Prostate gland (tissue), 2 donors: ENCODE measurements around the gene MTPN. TPM values are rescaled to one million over a fixed set of nuclear protein-coding genes. Genes with fewer than 3 reads are reported as not detected.

Source experiments
- DNase-seq: peaks from one replicate; pipeline ENCODE4 v3.0.0-alpha.2; 2019; ENCODE audit warnings: low spot score
- H3K27ac ChIP-seq, 2 donors: fragments of 200-600 bp; sonication (generic); 2 replicates each; pipeline ENCODE4 v1.5.1; 2017 to 2019
- H3K27me3 ChIP-seq: fragments of 200-600 bp; sonication (generic); replicated peaks from 2 replicates; pipeline ENCODE4 v1.5.1; 2019; ENCODE audit not compliant: insufficient read depth
- H3K36me3 ChIP-seq, 2 donors: fragments of 200-600 bp; sonication (generic); 1 replicate in 1 of 2; 2 replicates in 1 of 2; pipeline versions ENCODE4 v1.5.1 to v1.8.1; 2017 to 2019
- H3K4me1 ChIP-seq: fragments of 200-600 bp; sonication (generic); replicated peaks from 2 replicates; pipeline ENCODE4 v1.5.1; 2019
- H3K4me3 ChIP-seq, 2 donors: fragments of 200-600 bp; sonication (generic); 2 replicates each; pipeline ENCODE4 v1.5.1; 2017 to 2019
- H3K9me3 ChIP-seq: fragments of 200-600 bp; sonication (generic); 2 replicates; pipeline ENCODE4 v1.5.1; 2017
- POLR2A ChIP-seq: fragments of 450-650 bp; IDR thresholded peaks from one replicate; pipeline ENCODE4 v1.6.1; 2016; ENCODE audit warnings: antibody characterized with exemption, mild to moderate bottlenecking
- POLR2AphosphoS5 ChIP-seq: sonication (generic); formaldehyde crosslinking; IDR thresholded peaks from one replicate; pipeline ENCODE4 v1.6.1; 2017; ENCODE audit warnings: antibody characterized with exemption
- WGBS: methylation state at CpG from one replicate; pipeline ENCODE4 v1.1.5; 2018; 5-methylcytosine and 5-hydroxymethylcytosine counted together
- intact Hi-C: fragments of 100-400 bp; cut with DNase I; formaldehyde crosslinking; loops from one replicate; pipeline ENCODE4 v1.14.2; 2022
- total RNA-seq, 2 donors: library from RNA; depleted of rRNA; stranded (reverse); fragments of >200 nt; gene quantifications; one replicate each; pipeline ENCODE4 v1.1.0, GENCODE V29; 2016
- TF ChIP-seq, protein P1 (sequence below), 4 experiments: fragments of 200-600 bp in 2 of 4; fragments of 450-650 bp in 2 of 4; sonication (generic) in 2 of 4; IDR thresholded peaks; 1 replicate in 3 of 4; 2 replicates in 1 of 4; pipeline ENCODE4 v1.5.1; 2016 to 2019; ENCODE audit warnings: antibody characterized with exemption in 4 of 4, mild to moderate bottlenecking in 2 of 4, moderate library complexity in 2 of 4

MTPN gene
- total RNA-seq, 2 donors from 2014 or later, result 85.6 to 137 TPM

DNA sequence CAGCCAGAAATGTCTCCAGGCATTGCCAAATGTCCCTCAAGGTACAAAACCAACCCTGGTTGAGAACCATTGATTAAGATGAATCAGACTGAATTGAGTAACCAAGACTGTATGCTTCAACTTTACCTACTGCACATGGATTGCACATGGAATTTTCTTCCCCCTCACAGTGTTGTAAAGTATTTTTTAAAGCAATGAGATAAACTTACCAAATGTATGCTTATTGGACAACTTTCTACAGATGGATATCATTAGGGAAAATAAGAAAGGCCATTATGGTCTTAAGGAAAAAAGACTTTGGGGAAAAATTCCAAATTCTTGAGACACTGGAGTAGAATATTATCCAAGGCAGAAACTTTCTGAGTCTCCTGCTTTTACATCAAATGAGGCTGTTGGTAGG lies 20.9 kb upstream of the MTPN start:
- H3K27ac ChIP-seq, result no peak overlapping the region
- H3K9me3 ChIP-seq, result no peaks in the 10 kb centered on the region
- TF ChIP-seq, protein P1, sequence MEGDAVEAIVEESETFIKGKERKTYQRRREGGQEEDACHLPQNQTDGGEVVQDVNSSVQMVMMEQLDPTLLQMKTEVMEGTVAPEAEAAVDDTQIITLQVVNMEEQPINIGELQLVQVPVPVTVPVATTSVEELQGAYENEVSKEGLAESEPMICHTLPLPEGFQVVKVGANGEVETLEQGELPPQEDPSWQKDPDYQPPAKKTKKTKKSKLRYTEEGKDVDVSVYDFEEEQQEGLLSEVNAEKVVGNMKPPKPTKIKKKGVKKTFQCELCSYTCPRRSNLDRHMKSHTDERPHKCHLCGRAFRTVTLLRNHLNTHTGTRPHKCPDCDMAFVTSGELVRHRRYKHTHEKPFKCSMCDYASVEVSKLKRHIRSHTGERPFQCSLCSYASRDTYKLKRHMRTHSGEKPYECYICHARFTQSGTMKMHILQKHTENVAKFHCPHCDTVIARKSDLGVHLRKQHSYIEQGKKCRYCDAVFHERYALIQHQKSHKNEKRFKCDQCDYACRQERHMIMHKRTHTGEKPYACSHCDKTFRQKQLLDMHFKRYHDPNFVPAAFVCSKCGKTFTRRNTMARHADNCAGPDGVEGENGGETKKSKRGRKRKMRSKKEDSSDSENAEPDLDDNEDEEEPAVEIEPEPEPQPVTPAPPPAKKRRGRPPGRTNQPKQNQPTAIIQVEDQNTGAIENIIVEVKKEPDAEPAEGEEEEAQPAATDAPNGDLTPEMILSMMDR (IDR thresholded peaks at IDR 0.05), result no peak
- TF ChIP-seq POLR2AphosphoS5, result no peak
- no peak for TF ChIP-seq POLR2A
- no peaks in the 10 kb centered on the region for H3K36me3 ChIP-seq
- H3K4me3 ChIP-seq, result no peak overlapping the region
- intact Hi-C loops, result no loop called here
- H3K4me1 ChIP-seq, result no peaks in the 10 kb centered on the region
- no peaks in the 10 kb centered on the region for H3K27me3 ChIP-seq
- no peak for DNase-seq

DNA sequence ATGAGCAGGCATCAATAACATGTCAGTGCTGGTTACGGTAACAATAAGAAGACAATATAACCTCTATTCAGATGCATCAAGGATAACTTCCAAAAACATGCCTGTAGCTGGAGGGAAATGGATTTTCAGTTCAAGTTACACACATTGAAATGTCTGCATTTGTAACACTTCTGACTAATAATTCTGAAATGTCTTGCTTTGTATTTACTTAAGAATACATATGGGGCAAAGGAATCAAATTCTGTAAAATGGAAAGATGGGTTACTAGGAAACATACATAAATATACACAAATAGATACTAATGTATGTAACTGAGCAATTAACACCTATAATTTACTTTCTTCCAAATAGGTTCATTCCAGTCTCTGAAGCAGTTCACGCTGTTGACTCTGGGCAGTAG lies 18.6 kb upstream of the MTPN start:
- Histone ChIP-seq H3K27ac (no peak overlapping the region), H3K4me1 (no peaks in the 10 kb centered on the region), H3K9me3 (no peaks in the 10 kb centered on the region), H3K36me3 (no peaks in the 10 kb centered on the region), H3K27me3 (no peaks in the 10 kb centered on the region), H3K4me3 (no peak overlapping the region)
- 80% methylated on average over 2 of the region's 2 CpGs for WGBS
- no peak for DNase-seq
- intact Hi-C loops, result no loop called here
- TF ChIP-seq POLR2AphosphoS5 (no peak), POLR2A (no peak)
- TF ChIP-seq, protein P1 (IDR thresholded peaks at IDR 0.05), result no peak

DNA sequence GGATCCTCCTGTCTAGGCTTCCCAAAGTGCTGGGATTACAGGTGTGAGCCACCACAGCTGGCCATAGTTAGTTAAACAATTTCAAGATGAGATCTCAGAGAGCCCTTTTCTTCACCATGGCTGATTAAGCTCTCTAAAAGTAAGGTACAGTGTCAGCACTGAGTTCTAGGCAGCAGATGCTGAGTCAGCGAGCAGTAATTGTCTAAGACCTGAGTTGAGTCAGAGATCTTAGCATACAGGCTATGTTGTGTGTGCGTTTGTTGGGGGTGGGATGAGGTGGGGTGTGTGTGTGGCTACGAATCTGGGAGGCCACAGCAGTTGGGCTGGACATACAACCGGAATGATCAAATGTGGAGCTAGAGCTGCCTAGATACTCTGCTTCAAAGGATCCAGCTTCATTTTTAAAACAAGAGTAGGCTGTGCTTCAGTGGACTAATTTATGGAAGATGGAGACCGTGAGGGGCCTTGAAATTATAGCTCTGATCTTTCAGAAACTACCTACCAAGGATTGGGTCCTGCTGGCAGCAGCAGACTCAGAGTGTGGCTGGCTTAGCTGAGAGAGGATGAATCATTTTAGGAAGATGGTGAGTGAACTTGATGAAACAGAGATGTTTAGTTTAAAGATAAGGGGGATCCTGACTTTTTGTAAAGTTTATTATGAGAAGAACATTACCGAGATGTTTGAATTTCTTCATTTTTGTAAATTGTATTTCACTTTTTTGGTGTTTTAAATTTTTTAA lies 17.5 kb upstream of the MTPN start:
- 82% methylated on average over 6 of the region's 6 CpGs for WGBS

DNA sequence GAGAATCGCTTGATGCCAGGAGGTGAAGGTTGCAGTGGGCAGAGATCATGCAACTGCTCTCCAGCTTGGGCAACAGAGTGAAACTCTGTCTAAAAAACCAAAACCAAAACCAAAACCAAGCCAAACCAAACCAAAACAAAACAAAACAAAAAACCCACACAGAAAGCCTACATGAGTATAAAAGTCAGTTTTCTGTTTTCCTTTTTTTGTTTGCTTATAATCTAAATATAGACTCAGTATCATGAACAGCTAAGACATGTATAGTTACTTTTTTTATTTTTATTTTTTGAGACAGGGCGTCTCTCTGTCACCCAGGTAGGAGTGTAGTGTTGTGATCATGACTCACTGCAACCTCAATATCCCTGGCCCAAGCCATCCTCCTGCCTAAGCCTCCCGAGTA lies 16.8 kb upstream of the MTPN start:
- TF ChIP-seq, protein P1 (IDR thresholded peaks at IDR 0.05), result no peak
- TF ChIP-seq POLR2AphosphoS5 (no peak), POLR2A (no peak)
- WGBS, result 88% methylated on average over 3 of the region's 3 CpGs
- H3K36me3 ChIP-seq, result no peaks in the 10 kb centered on the region
- no peak for DNase-seq
- H3K27ac ChIP-seq, result no peak overlapping the region
- no peaks in the 10 kb centered on the region for H3K9me3 ChIP-seq
- H3K4me1 ChIP-seq, result no peaks in the 10 kb centered on the region
- H3K4me3 ChIP-seq, result no peak overlapping the region
- no peaks in the 10 kb centered on the region for H3K27me3 ChIP-seq
- intact Hi-C loops, result no loop called here

More for the DNA sequence above, 17.5 kb upstream of the MTPN start:
- H3K9me3 ChIP-seq, result no peaks in the 10 kb centered on the region
- TF ChIP-seq POLR2AphosphoS5 (no peak), POLR2A (no peak)
- TF ChIP-seq, protein P1 (IDR thresholded peaks at IDR 0.05), result no peak
- no peaks in the 10 kb centered on the region for H3K4me1 ChIP-seq
- no peak for DNase-seq
- no peak overlapping the region for H3K4me3 ChIP-seq
- intact Hi-C loops, result no loop called here
- no peaks in the 10 kb centered on the region for H3K36me3 ChIP-seq
- no peaks in the 10 kb centered on the region for H3K27me3 ChIP-seq
- no peak overlapping the region for H3K27ac ChIP-seq

DNA sequence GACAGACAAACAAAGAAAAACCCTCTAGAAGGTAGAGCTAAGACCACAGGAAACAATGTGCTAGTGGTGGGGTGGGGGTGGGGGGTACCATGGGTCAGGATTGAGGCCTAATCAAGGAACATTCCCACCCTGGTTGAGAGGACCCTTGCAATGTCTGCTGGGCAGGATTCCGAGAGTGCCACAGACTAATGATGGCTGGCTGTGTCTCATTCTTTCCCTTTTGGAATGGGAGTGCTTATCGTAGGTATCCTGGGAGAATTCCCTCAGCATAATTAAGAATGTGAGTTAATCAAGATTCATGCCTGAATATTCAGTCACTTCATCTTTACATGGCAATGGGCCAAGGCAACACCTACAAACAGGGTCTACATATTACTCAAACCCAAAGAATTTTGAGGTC lies 14.7 kb upstream of the MTPN start:
- WGBS, result 98% methylated on average over 2 of the region's 2 CpGs
- TF ChIP-seq POLR2A, result no peak
- no peak for TF ChIP-seq POLR2AphosphoS5
- TF ChIP-seq, protein P1 (IDR thresholded peaks at IDR 0.05), result no peak
- Histone ChIP-seq H3K4me1 (no peaks in the 10 kb centered on the region), H3K36me3 (no peaks in the 10 kb centered on the region), H3K9me3 (no peaks in the 10 kb centered on the region), H3K27me3 (no peaks in the 10 kb centered on the region), H3K4me3 (no peak overlapping the region), H3K27ac (no peak overlapping the region)
- no peak for DNase-seq
- intact Hi-C loops, result no loop called here
